HG03457 (cell line): ENCODE results near the gene POC1A.
"Not testable (repeated sequence)": the region's sequence is repeated elsewhere in the genome, so short reads cannot be mapped to it uniquely, and the experiment has no call there.

Experiments used
- ATAC-seq: cut with Tn5 transposase; IDR thresholded peaks from one replicate; pipeline ENCODE4 v1.9.1; 2021; ENCODE audit warnings: moderate number of reproducible peaks; ENCODE audit not compliant: unreplicated experiment

POC1A gene

DNA sequence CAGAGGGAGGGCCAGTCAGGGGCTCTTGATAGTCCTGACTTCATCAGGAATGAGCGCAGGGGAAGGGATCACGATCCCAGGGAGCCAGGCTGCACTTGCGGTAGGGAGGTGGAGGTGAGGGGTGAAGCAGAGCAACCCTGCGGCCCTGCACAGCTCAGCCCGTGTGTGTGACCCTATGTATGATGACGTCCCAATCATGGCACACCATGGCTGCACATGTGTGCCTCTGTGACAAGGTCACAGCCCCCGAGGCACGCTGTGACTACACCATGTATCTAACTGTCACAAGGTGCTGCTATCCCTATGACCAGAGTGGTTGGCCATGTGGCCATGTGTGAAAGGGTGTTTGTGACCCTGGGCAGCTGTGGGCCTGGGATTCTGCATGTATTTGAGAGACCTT is 30.5 kb upstream of the POC1A start:
- no peak for ATAC-seq

- ATAC-seq: no peak
Observed at GRCh38 chr3:52183786-52184445, 29.7 kb upstream of the POC1A start.

DNA sequence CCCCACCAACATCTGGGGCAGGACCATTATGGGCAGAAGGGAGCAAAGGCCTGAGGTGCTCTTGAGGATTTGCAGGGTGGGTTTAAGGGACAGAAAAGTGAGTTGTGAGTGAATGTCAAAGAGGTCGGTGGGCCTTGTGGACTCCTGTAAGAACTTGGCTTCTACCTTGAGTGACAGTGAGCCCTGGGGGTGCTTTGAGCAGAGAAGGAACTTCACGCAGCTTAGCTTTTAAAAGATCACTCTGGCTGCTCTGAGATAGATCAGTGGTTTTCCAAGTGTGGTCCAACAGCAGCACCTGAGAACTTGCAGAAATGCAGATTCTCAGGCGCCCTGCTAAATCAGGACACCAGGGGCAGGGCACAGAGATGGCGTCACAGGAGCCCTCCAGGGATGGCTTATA is 28.5 kb upstream of the POC1A start:
- ATAC-seq: no peak

DNA sequence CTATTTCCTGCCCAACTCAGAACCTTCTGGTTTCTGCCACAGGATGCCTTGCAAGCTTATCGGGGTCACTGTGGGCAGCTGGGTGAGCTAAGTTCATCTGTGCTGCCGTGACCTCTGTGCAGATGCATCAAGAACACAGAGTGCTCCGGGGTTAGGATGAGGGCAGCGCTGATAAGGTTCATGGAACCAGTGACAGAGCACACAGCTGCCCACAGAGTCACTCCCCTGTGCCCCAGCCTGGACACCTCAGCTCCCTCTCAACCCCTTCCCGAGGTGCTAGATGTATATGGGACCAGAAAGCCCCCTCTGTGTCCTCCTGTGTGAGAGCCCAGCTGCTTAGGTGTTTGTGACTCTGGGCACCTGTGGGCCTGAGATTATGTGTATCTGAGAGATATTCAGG is 28.0 kb upstream of the POC1A start:
- ATAC-seq: no peak

DNA sequence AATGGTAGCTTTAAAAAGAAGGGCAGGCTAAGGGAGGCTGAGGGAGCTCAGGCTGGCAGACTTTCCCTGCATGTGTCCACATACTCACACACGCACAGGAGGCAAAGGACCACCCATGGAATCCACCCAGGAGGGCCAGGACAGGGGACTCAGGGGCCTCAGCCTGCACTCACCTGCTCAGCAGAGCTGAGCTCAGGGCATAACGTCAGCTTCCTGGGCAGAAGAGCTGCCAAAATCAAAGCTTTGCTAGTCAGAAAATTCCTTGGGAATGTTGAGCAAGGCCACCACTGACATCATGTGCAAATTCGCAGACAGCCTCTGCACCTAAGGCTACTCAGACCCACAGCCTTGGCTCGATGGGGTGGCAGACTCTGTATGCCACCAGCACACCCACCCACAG is 27.3 kb upstream of the POC1A start:
- no peak for ATAC-seq

- ATAC-seq: no peak
Observed at GRCh38 chr3:52178537-52178936, 24.3 kb upstream of the POC1A start.

GRCh38 chr3:52178126-52178525 is 23.9 kb upstream of the POC1A start:
- ATAC-seq: not testable (repeated sequence)

DNA sequence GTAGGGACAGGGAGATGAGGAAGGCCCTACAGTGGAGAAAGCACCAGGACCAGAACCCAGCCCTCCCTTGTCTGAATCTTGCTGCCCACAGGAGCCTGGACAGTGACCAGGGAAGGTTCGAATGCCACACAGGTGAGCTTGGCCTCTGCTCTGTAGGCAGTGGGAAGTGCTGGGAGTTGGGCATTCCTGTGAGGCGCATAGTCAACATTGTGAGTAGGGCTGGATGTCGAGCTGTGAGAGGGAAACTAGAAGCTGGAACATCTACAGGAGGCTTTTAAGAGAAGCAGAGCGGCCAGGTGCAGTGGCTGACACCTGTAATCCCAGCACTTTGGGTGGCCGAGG is 23.4 kb upstream of the POC1A start:
- no peak for ATAC-seq

DNA sequence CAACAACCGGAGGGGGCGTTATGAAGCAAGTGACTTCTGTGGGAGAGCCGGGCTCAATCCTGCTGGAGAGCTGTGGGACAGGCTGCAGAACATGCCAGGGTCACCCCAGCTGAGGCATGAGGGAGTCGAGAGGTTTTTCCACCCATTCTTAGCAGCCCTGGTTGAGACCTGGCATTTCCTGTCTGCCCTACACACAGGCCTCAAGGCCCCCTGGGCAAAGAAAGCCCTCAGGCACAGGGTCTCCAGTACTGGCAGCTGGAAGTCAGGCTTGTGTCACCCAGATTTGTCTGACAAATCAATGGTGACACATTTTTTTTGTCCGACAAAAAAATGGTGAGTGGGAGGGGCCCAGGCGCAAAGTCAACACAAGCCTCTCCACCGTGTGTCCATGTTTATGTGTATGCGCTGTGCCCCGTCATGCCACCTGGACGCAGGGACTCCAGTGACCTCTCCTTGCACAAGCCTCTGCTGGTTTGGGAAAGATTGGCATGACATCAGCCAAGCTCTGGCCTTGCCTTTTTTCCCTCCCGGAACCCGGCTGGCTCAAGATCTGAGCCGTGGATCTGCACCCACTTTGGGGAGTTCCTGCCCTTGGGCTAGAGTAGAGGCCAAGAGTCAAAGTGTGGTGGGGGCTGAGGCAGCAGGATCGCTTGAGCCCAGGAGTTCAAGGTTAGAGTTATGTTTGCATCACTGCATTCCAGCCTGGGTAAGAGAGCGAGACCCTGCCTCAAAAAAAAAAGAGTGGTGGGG is 22.9 kb upstream of the POC1A start:
- ATAC-seq: no peak

- ATAC-seq: no peak
Observed at GRCh38 chr3:52176180-52176752, 22.0 kb upstream of the POC1A start.

GRCh38 chr3:52175416-52176179 is 21.4 kb upstream of the POC1A start:
- no peak for ATAC-seq

DNA sequence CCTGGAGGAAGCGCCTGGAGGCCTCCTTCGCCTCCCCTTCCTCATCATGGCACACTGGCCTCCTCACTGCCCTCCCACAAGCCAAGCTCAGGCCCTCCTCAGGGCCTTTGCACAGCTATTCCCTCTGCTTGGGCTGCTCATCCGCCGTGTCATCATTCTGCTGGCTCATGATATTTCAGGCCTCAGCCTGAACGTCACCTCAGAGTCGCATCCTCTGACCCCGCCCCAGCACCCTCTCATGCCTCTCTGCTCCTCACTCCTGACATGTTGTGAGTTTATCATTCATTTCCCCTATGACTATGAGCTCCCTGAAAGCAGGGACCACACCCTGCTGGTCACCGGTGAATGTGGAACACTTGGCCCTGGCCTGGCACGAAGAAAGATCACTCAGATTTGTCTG is 20.7 kb upstream of the POC1A start:
- no peak for ATAC-seq

- ATAC-seq: no peak
Observed at GRCh38 chr3:52173101-52173500, 18.9 kb upstream of the POC1A start.

- no peak for ATAC-seq
Observed at GRCh38 chr3:52172262-52172757, 18.1 kb upstream of the POC1A start.

DNA sequence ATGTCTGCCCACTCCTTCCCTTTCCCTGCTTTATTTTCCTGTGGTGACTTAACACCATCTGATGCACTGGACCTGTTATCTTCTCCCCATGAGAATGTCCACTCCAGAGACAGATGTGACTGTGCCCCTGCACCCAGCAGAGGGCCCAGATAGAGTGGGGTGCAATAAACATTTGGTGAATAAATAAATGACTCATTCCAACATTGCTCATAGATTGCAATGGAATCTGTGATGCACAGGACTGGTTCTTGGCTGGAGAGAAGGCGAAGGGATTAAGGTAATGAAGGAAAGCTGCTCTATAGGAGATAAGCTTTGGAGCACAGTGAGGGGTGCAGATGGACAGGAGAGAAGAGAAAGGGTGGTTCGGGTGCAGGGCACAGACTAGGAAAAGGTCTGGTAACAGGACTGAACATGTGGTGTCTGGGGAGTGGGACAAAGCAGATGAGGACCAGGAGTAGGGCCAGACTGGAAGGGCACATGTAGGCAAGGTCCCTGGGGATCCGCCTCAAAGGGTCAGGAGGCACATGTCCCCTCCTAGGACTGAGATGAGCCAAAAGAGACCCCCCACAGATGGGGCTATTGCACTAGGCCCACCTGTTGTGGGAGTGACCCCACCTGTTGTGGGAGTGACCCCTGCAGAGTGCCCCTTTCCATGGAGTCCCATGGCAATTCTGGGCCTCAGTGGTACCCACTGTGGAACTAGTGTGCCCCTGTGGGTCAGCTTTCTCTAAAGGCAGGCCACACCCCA is 17.5 kb upstream of the POC1A start:
- ATAC-seq: no peak

DNA sequence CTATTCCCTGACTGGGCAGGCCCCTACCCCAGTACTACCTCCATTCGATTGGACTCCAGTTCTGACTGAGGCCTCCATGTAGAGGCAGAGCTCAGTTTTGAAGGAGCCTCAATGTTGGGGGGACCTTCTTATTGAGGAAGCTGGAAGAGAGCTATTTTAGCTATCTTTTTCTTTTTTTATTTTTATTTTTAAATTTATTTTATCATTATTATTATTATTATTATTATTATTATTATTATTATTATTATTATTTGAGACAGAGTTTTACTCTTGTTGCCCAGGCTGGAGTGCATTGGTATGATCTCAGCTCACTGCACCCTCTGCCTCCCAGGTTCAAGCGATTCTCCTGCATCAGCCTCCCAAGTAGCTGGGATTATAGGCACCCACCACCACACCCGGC is 16.0 kb upstream of the POC1A start:
- ATAC-seq: not testable (repeated sequence)

GRCh38 chr3:52167240-52167639 is 13.0 kb upstream of the POC1A start:
- ATAC-seq: no peak

GRCh38 chr3:52162250-52162872 is 8.1 kb upstream of the POC1A start:
- no peak for ATAC-seq

DNA sequence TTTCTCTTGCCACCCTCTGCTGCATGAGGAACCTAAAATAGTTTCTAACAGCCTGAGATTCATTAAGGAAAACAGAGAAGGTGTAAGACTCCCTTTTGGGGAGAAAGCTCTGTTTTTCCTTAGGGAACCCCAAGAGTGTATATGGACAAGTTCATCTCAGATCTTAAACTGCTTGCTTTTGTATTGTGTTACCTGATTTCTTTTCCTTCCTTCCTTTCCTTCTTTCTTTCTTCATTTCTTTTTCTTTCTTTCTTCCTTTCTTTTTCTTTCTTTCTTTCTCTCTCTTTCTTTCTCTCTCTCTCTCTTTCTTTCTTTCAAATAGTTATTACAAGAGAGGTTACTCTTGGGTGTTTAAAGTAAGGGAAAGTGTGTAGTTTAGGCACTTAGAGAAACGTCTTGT is 5.3 kb upstream of the POC1A start:
- ATAC-seq: no peak

- no peak for ATAC-seq
Observed at GRCh38 chr3:52155912-52156311, 1.7 kb upstream of the POC1A start.
